Small intestine (tissue), 7 donors: Measurements from ENCODE around the gene GCDH. TPM values are rescaled to one million over a fixed set of nuclear protein-coding genes. Genes with fewer than 3 reads are reported as not detected.

Experiments
- DNase-seq, 2 donors: peaks; one replicate each; pipeline versions ENCODE4 v3.0.0 to v3.0.0-alpha.2; 2013
- FAIRE-seq: peaks from 2 replicates; lab custom pipeline; 2012; peaks lifted over from hg19 to GRCh38; lab: Jason Lieb, UNC
- H3K27ac ChIP-seq, 3 donors: one replicate each; pipeline ENCODE4 v1.5.1; 2013; ENCODE audit warnings: low read length in 2 of 3, mild to moderate bottlenecking in 2 of 3, control low read depth in 1 of 3, inconsistent platforms in 1 of 3, low read depth in 1 of 3, moderate library complexity in 1 of 3
- H3K27me3 ChIP-seq, 3 donors: one replicate each; pipeline ENCODE4 v1.6.1; 2013; ENCODE audit warnings: low read length in 3 of 3, inconsistent platforms in 1 of 3; ENCODE audit not compliant: control insufficient read depth in 3 of 3, insufficient read depth in 3 of 3
- H3K36me3 ChIP-seq, 3 donors: one replicate each; pipeline ENCODE4 v1.6.1; 2013; ENCODE audit warnings: low read length in 3 of 3, inconsistent platforms in 1 of 3, low read depth in 1 of 3, mild to moderate bottlenecking in 1 of 3, moderate library complexity in 1 of 3; ENCODE audit not compliant: control insufficient read depth in 3 of 3, insufficient read depth in 2 of 3
- H3K4me1 ChIP-seq, 3 donors: one replicate each; pipeline ENCODE4 v1.6.1; 2013; ENCODE audit warnings: low read length in 2 of 3, inconsistent platforms in 1 of 3, low read depth in 1 of 3, mild to moderate bottlenecking in 1 of 3, moderate library complexity in 1 of 3; ENCODE audit not compliant: control insufficient read depth in 3 of 3, insufficient read depth in 2 of 3
- H3K4me3 ChIP-seq, 3 donors: one replicate each; pipeline ENCODE4 v1.5.1; 2013; ENCODE audit warnings: low read length in 3 of 3, control low read depth in 1 of 3, inconsistent platforms in 1 of 3, low read depth in 1 of 3, mild to moderate bottlenecking in 1 of 3, moderate library complexity in 1 of 3
- H3K9me3 ChIP-seq, 2 donors: one replicate each; pipeline ENCODE4 v1.6.1; 2013; ENCODE audit warnings: low read depth in 1 of 2, low read length in 1 of 2; ENCODE audit not compliant: control insufficient read depth in 2 of 2, insufficient read depth in 1 of 2
- WGBS, 3 donors: extraction: QIAGEN DNeasy Blood & Tissue Kit; methylation state at CpG; one replicate each; pipeline ENCODE4 v1.1.7; 2013; 5-methylcytosine and 5-hydroxymethylcytosine counted together
- polyA plus RNA-seq, 4 donors: library from polyadenylated mRNA; stranded (reverse) in 3 of 4; unstranded in 1 of 4; fragments of 200-250 nt in 3 of 4; fragments of 120-200 nt in 1 of 4; gene quantifications; one replicate each; pipeline versions ENCODE4 v1.2.1 to v1.2.3, GENCODE V29; 2013
- donor health status: healthy with polysubstance abuse.
- donor health status: control.
- donor health status: control.
- donor health status: Bipolar disorder and iron deficiency.
- donor health status: healthy.

GCDH gene
- polyA plus RNA-seq, 4 donors, result 24.8 to 38.9 (median 28.3) TPM

DNA sequence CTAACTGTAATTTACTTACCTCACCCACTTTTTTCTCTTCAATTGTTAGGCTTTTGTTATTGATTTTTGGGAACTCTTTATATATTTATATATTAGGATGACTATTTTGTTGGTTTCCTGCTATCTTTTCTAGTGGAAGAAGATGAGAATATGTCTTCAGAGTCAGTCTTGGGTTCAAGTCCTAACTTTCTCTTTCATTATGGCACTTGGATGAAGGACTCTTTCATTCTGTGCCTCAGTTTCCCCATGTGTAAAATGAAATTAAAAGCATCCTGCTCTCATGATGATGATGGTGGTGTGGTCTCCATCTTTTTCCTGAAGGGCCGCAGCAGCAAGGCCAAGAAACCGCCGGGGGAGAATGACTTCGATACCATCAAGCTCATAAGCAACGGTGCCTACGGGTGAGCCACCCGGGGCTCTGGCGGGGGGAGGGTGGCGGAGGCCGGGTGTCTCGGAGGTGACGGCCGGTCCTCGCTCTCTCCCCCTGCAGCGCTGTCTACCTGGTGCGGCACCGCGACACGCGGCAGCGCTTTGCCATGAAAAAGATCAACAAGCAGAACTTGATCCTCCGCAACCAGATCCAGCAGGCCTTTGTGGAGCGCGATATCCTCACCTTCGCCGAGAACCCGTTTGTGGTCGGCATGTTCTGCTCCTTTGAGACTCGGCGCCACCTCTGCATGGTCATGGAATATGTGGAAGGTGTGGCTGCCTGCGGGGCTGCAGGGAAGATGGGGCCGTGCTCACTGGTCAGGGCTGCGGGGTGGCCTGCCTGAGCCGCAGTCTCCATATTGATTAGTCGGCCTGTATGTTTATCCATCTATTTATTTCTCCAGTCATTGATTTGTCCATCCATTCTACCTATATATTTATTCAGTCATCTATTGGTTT is 32.7 kb upstream of the GCDH start:
- no peak overlapping the region for H3K4me3 ChIP-seq
- H3K9me3 ChIP-seq, result no peaks in the 10 kb centered on the region
- DNase-seq, result no peak
- H3K4me1 ChIP-seq, result no peaks in the 10 kb centered on the region
- FAIRE-seq, result no peak
- WGBS, 3 donors, result 92 to 94% (median 93%) methylated on average over 35 of the region's 35 CpGs
- no peaks in the 10 kb centered on the region for H3K36me3 ChIP-seq
- no peak overlapping the region for H3K27ac ChIP-seq
- no peaks in the 10 kb centered on the region for H3K27me3 ChIP-seq

DNA sequence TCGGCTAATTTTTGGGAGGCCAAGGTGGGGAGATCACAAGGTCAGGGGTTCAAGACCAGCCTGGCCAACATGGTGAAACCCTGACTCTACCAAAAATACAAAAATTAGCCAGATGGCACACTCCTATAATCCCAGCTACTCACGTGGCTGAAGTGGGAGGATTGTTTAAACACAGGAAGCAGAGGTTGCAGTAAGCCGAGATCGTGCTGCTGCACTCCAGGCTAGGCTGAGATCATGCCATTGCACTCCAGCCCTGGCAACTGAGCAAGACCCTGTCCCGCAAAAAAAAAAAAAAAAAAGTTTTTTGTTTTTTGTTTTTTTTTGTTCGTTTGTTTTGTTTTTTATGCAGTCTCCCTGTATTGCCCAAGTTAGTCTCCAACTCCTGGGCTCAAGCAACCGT is 31.4 kb upstream of the GCDH start:
- Histone ChIP-seq H3K27ac (no peak overlapping the region), H3K36me3 (no peaks in the 10 kb centered on the region), H3K9me3 (no peaks in the 10 kb centered on the region), H3K4me3 (no peak overlapping the region), H3K27me3 (no peaks in the 10 kb centered on the region), H3K4me1 (no peaks in the 10 kb centered on the region)
- FAIRE-seq, result no peak
- WGBS, 3 donors, result 59 to 61% (median 60%) methylated on average over 6 to 7 of the region's 7 CpGs
- no peak for DNase-seq

DNA sequence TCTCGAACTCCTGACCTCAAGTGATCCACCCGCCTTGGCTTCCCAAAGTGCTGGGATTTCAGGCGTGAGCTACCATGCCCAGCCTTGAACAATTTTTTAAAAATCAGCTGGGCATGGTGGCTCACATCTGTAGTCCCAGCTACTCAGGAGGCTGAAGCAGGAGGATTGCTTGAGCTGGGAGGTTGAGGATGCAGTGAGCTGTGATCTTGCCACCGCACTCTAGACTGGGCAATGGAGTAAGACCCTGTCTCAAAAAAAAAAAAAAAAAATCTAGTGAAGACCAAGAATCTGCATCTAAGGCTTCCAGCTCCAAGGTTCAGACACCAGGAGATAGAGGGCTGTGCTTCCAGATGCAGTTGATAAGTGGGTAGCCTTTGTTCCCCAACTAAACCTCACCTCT is 26.8 kb upstream of the GCDH start:
- Histone ChIP-seq H3K27ac (no peak overlapping the region), H3K4me1 (no peaks in the 10 kb centered on the region), H3K4me3 (no peak overlapping the region), H3K9me3 (no peaks in the 10 kb centered on the region), H3K36me3 (no peaks in the 10 kb centered on the region), H3K27me3 (peaks cover 0 to 3% (median 0%) of the 10 kb centered on the region in 3 donors)
- FAIRE-seq (no peak), DNase-seq (no peak)
- 86 to 91% (median 88%) methylated on average over 4 of the region's 4 CpGs for WGBS, 3 donors

DNA sequence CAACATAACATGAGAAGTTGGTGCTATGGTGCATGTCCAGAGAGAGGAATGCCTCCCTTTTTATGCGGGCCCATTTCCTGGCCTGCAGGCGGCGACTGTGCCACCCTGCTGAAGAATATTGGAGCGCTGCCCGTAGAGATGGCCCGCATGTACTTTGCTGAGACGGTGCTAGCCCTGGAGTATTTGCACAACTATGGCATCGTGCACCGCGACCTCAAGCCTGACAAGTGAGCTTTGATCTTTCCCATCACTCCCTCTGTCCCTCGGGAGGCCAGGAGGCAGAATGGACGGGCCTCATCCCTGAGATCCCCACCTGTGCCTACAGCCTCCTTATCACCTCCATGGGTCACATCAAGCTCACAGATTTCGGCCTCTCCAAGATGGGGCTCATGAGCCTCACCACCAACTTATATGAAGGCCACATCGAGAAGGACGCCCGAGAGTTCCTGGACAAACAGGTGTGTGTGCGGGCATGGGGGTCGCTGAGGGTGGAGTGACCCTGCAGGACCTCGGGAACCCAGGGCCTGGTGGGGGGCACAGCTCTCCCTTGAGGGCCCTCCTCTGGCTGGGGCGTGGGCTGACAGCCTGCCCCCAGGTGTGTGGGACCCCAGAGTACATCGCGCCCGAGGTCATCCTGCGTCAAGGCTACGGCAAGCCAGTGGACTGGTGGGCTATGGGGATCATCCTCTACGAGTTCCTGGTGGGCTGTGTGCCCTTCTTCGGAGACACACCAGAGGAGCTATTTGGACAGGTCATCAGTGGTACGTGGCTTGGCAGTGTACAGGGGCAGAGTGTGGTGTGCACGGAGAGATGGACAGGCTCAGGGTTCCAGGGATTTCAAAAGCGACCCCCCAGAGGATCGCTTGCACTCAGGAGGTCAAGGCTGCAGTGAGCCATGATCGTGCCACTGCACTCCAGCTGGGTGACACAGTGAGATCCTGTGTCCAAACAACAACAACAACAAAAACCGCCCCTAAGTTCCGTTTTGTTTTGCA is 25.9 kb upstream of the GCDH start:
- H3K27me3 ChIP-seq, result peaks cover 0 to 3% (median 0%) of the 10 kb centered on the region in 3 donors
- H3K4me3 ChIP-seq, result no peak overlapping the region
- FAIRE-seq, result no peak
- no peak overlapping the region for H3K27ac ChIP-seq
- peak in 1 of 2 donors; percentile 46 for DNase-seq
- no peaks in the 10 kb centered on the region for H3K9me3 ChIP-seq
- no peaks in the 10 kb centered on the region for H3K4me1 ChIP-seq
- 68 to 87% (median 72%) methylated on average over 32 to 34 of the region's 34 CpGs for WGBS, 3 donors
- H3K36me3 ChIP-seq, result no peaks in the 10 kb centered on the region

DNA sequence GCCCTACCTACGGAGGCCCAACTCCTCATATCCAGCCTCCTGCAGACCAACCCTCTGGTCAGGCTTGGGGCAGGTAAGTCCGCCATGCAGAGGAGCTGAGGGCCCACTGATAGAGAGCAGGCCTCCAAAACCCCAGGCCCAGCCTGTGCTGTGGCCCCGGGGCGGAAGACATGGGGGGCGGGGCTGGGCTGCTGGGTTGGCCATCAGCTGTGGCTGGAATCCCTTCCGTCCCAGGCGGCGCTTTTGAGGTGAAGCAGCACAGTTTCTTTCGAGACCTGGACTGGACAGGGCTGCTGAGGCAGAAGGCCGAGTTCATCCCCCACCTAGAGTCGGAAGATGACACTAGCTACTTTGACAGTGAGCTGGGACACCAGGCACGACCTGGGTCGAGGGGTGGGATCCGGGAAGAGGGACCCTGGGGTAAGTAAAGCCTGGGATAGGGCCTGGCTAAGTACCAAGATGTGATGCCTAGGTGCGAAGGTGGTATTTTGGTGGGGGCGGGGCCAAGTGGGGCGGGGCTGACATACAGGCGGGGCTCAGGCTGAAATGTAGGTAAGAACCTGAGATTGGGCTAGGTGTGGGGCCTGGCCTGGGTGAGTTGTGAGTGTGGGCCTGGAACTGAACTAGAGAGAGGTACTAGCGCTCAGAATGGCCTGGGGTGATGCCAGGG is 25.1 kb upstream of the GCDH start:
- Histone ChIP-seq H3K4me3 (no peak overlapping the region), H3K9me3 (no peaks in the 10 kb centered on the region), H3K4me1 (no peaks in the 10 kb centered on the region), H3K27me3 (peaks cover 0 to 3% (median 0%) of the 10 kb centered on the region in 3 donors), H3K36me3 (no peaks in the 10 kb centered on the region), H3K27ac (no peak overlapping the region)
- FAIRE-seq, result no peak
- no peak for DNase-seq
- 83 to 85% (median 84%) methylated on average over 19 of the region's 19 CpGs for WGBS, 3 donors

DNA sequence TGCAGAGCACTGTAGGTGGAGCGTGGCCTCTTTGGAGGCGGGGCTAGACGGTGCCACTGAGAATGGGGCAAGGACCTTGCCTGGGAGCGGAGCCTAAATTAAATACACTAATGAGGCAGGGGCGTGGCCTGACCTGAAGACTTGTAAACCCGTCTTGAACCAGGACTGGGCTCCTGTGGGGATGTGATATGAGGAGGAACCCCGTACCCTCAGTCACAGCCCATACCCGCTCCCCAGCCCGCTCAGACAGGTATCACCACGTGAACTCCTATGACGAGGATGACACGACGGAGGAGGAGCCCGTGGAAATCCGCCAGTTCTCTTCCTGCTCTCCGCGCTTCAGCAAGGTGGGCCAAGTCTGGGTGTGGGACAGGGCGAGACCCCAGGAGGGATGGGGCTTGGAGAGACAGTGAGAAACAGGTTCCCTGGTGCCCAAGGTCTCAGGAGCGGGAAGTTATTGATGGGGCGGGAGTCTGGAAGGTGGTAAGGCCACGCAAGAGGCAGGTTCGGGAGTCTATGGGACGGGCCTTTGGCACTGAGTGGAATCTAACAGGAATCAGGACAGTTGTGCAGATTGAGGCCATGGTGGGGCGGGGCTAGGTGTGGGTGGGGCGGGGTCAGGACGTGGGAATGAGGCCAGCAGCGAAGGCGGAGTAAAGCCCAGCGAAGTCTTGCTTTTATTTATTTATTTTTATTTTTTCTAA is 24.4 kb upstream of the GCDH start:
- Histone ChIP-seq H3K27ac (no peak overlapping the region), H3K4me3 (no peak overlapping the region), H3K27me3 (peaks cover 0 to 3% (median 0%) of the 10 kb centered on the region in 3 donors), H3K4me1 (no peaks in the 10 kb centered on the region), H3K36me3 (no peaks in the 10 kb centered on the region), H3K9me3 (no peaks in the 10 kb centered on the region)
- WGBS, 3 donors, result 74 to 85% (median 78%) methylated on average over 29 of the region's 29 CpGs
- DNase-seq (no peak), FAIRE-seq (no peak)

DNA sequence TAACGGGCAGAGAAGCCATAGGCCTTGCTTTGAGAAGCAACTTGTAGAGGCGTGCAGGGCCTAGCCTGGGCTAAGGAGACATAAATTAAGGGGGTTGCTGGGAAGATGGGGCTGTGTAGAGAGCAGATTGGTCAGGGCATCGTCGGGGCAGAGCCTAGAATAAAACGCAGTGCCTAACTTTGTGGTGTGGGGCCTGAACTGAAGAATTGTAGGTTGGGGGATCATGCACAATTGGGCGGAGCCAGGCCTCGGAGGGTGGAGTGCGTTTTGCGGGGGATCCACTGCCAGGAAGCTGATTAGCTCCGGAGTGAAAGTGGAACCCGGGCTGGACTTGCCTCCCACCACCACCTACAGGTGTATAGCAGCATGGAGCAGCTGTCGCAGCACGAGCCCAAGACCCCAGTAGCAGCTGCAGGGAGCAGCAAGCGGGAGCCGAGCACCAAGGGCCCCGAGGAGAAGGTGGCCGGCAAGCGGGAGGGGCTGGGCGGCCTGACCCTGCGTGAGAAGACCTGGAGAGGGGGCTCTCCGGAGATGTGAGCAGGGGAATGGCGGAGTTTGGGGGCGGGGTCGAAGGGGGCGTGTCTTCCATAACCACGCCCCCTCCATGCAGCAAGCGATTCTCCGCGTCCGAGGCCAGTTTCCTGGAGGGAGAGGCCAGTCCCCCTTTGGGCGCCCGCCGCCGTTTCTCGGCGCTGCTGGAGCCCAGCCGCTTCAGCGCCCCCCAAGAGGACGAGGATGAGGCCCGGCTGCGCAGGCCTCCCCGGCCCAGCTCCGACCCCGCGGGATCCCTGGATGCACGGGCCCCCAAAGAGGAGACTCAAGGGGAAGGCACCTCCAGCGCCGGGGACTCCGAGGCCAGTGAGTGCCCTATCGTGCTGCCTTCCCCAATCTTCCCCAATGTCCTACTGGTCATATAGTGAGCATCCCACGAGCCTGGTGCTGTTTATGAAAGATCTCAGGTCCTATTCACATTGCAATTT is 23.6 kb upstream of the GCDH start:
- no peak overlapping the region for H3K27ac ChIP-seq
- peaks cover 0 to 3% (median 0%) of the 10 kb centered on the region in 3 donors for H3K27me3 ChIP-seq
- H3K36me3 ChIP-seq, result no peaks in the 10 kb centered on the region
- no peaks in the 10 kb centered on the region for H3K9me3 ChIP-seq
- peak overlapping the region in 2 of 3 donors; percentile 41 to 47 for H3K4me3 ChIP-seq
- DNase-seq (peak; percentile 40 to 88), FAIRE-seq (no peak)
- no peaks in the 10 kb centered on the region for H3K4me1 ChIP-seq
- 7 to 11% (median 8%) methylated on average over 40 to 51 of the region's 51 CpGs for WGBS, 3 donors
